IMR-90 (cell line): ENCODE measurements around the gene CRYBG2.

Source experiments
- CEBPB ChIP-seq: IDR thresholded peaks from 2 replicates; pipeline ENCODE4 v1.6.1; 2012; ENCODE audit warnings: low read depth, low read length, improper control_type of control experiment
- MAZ ChIP-seq: IDR thresholded peaks from 2 replicates; pipeline ENCODE4 v1.6.1; 2012; ENCODE audit warnings: low read depth, mild to moderate bottlenecking, low read length, improper control_type of control experiment, moderate library complexity, borderline replicate concordance
- POLR2A ChIP-seq: IDR thresholded peaks from 2 replicates; pipeline ENCODE4 v1.6.1; 2012; ENCODE audit warnings: mild to moderate bottlenecking, low read depth, low read length
- RAD21 ChIP-seq: IDR thresholded peaks from 2 replicates; pipeline ENCODE4 v1.6.1; 2012; ENCODE audit warnings: low read length, improper control_type of control experiment
- SMC3 ChIP-seq: fragments of 150-350 bp; IDR thresholded peaks from 2 replicates; pipeline ENCODE4 v1.6.1; 2016; ENCODE audit warnings: low read depth, mild to moderate bottlenecking, antibody characterized with exemption, low read length, moderate library complexity
- TF ChIP-seq, protein P1 (sequence below): conservative IDR thresholded peaks from 2 replicates; pipeline ENCODE4 v1.5.1; 2012; ENCODE audit warnings: mild to moderate bottlenecking, low read depth, low read length, improper control_type of control experiment

DNA sequence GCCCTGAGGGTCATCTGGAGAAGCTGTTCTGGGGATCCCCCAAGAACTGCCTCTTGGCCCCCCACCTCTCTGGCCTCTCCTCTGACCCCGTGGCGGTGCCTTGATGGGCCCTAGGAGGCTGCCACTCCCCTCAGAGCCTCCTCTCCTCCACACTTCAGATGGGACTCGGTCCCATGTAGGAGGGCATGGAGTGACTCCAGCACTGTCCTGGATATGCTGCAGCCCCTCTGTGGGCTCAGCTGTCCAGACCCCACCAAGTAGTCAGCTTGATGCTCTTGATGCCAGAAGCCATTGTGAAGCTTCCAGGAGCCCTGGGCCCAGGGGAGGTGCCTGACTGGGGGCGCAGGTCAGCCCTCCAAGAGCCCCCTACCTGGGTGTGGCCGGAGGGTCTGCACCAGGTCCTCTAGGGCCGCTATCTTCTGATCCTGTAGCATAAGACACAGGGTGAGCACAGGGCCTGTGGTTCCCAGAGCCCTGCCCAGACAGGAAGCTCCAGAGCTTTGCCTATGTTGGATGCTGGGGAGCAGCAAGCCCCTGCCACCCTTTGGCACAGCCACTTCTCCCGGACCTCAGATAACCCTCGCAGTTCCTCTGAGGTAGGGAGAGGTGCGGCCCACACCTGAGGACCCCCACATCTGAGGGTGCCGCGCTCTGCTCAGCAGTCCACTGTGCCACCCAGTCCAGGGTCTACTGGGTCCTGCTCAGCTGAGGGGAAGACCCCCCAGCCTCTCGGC, 56.7 kb downstream of the CRYBG2 start:
- TF ChIP-seq, protein P1, sequence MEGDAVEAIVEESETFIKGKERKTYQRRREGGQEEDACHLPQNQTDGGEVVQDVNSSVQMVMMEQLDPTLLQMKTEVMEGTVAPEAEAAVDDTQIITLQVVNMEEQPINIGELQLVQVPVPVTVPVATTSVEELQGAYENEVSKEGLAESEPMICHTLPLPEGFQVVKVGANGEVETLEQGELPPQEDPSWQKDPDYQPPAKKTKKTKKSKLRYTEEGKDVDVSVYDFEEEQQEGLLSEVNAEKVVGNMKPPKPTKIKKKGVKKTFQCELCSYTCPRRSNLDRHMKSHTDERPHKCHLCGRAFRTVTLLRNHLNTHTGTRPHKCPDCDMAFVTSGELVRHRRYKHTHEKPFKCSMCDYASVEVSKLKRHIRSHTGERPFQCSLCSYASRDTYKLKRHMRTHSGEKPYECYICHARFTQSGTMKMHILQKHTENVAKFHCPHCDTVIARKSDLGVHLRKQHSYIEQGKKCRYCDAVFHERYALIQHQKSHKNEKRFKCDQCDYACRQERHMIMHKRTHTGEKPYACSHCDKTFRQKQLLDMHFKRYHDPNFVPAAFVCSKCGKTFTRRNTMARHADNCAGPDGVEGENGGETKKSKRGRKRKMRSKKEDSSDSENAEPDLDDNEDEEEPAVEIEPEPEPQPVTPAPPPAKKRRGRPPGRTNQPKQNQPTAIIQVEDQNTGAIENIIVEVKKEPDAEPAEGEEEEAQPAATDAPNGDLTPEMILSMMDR: no peak
- TF ChIP-seq POLR2A: no peak
- TF ChIP-seq MAZ: no peak
- TF ChIP-seq RAD21: no peak
- TF ChIP-seq SMC3: no peak
- no peak for TF ChIP-seq CEBPB
